CD4-positive, alpha-beta T cell treated with Interleukin-17A for 4 hours (primary cell): ENCODE data around the gene HOMER1.

Source experiments
- DNase-seq: peaks from one replicate; pipeline ENCODE4 v3.0.0-alpha.2; 2020; ENCODE audit warnings: mixed read lengths

HOMER1 gene

DNA sequence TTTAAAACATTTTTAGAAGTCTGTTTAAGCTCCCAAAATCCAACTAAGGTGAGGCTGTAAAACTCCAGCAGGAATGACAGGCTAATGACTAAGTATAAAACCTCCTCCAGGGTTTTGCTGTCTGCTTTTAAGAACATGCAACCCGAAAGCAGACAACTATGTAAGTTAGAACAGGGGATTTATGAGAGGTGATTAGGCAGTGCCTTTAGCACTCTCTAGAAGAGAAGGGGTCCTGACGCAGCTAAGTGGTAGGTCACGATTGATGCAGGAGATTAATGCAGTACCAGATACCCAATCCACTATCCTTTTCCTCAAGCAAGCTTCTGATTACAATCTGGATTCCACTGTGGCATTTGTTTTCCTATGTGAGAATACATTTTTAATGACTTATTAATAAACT is 25.9 kb downstream of the HOMER1 start:
- no peak for DNase-seq

DNA sequence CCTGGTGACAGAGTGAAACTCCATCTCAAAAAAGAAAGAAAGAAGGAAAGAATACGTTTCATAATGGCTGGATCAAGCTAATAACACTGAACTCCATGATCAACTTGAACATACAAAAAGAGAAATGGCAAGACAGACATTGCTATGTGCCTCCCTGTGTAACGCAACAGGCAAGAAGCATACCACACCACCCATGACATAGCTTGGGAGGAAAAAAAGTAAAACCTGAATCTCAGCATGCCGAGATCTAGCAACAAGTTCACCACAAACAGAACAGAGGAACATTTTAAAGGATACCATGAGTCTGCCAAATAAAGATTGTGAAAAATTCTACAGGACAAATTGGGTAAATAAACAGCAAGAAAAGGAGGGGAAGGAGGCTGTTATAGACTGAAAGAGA is 26.7 kb downstream of the HOMER1 start:
- DNase-seq, result no peak

DNA sequence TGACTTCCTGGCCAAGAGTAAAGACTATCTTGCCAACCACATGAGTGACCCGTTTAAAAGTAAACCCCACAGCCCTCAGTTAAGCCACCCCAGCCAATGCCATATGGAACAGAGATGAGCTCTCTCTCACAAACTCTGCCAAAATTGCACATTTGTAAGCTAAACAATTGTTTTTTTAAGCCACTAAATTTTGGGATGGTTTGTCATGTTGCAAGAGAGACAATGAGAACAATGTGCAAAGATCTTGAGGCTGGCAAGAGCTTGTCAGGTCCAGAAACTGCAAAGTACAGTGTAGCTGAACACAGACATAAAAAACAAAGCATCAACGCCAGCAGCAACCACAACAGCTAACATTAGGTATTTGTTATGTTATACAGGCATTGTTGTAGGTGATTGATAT is 27.8 kb downstream of the HOMER1 start:
- no peak for DNase-seq

DNA sequence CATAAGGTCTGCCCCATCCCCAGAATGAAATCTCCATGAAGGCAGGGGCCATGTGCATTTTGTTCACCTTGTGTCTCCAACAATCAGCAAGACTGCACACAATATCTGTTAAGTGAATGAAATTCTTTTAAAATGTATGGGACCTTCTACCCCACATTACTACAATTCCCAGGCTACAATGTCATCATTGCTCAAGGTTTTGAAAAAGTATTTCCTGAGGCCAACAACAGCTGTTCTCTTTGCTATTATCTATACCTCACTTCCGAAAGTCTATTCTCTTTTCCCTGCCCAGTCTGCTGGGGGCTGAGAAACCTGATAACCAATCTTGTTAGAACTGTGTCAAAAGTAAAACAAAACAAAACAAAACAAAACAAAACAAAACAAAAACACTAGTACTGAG is 29.2 kb downstream of the HOMER1 start:
- no peak for DNase-seq

DNA sequence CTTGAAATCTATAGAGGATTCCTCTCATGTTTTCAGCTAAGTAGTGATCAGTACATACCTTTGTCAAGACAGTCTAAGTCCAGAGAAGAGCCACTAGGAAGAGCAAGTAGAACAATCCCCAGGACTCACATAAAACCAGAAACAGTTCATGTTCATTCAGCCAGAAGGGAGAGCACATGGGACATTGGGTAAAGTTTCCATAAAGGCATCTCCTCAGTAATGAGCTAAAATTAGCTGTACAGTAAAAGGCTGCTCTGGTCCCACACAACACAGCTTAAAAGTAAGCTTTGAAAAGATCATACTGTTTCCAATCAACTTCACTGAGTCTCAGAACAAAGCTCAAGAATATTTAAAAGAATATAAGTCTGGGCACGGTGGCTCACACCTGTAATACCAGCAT is 32.4 kb downstream of the HOMER1 start:
- DNase-seq, result no peak

DNA sequence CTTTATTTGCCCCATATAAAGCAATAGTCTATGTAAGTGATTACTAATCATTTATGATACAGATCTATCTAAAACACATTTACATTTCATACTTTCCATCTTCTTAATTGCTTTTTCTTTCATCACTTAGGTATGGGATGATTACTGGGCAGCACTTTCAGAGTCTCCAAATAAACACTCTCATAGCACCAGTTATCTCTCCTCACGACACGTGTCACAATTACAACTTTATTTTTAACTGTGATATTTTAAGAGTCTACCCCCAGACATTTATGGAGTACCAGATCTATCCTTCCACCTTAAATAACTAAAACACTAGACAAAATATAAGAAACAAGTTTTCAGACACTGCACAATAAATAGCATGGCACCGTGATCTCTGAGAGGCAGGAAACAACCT is 32.9 kb downstream of the HOMER1 start:
- DNase-seq, result no peak

DNA sequence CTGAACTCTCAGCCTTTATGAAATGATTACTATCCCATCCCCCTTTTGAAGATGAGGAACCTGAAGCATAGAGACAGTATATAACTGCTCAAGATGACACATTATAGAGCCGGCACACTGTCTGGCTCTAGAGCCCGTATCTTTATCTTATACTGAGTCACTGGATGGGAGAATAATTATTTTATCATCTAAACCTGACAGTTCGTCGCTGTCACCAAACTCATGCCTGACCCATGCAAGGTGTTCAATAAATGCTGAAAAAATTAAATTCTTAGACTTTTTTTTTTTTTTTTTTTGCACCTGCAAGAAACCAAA is 38.8 kb downstream of the HOMER1 start:
- DNase-seq, result no peak

DNA sequence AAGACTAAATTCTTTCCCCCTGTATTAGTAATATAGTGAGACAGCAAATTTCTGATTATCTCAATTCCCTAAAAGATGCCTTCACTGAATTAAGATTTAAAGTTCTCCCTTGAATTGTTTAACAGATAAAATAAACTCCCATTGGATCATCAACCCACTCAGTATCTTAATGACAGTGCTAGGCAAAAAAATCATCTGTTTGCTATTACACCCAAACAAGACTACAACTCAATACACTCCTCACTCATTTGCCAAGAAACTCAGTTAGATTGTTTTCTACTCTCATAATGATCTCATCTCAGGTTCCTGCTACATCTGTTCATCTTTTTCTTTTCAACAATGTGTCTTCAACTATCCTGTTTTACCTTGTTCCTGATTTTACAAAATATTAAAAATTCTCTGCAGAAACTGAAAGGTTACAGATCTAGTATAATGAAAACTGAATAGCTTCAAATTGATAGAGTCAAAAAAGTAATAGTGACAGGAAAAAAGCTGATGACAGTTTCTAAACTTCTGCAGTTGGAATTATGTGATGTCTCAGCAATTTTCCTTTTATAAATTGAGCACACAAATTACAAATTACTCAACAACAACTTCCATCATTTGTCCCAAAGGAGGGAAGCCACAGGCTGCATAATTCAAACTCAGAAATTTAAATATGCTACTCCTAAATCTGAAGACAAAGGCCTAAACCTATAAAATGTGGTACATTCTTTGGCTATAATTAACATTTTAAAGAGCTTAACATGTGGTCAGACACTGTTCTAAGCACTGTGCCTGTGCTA is 39.4 kb downstream of the HOMER1 start:
- DNase-seq, result no peak

DNA sequence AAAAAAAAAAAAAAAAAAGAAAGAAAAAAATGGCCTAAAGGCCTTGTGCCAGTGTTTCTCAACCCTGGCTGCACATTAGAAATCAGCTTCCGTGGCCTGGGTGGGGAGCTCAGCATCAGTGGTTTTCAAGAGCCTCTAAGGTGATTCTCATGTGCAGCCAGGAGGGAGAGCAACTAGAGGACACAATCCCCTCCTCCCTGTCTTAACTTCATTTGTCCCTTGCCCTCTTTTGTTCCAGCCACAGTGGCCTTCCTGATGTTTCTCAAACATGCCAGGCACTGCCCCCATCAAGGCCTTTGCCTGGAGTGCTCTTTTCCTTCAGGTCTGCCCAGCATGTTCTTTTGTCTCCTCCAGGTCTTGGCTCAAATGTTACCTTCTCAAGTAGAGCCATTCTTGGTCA is 42.4 kb downstream of the HOMER1 start:
- no peak for DNase-seq

DNA sequence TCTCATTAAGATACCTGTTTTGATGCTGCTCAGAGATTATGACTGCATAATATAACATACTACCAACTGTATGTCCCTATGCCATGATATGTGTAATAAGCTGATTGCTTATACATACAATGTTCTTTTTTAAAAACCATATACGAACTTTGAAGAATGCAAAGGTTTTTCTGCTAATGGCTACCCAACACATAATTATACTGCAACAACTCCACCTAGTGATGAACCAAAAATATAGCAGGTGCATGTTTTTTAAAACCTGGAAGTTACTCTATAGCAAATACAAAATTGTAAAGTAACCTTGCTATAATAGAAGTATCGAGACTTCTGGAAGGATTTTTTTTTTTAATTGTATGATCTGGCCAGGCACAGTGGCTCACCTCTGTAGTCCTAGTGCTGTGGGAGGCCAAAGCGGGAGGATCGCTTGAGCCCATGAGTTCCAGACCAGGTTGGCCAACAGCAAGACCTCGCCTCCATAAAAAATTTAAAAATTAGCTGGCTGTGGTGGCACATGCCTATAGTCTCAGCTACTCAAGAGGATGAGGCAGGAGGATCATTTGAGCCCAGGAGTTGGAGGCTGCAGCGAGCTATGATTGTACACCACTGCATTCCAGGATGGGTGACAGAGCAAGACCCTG is 49.1 kb downstream of the HOMER1 start:
- no peak for DNase-seq

DNA sequence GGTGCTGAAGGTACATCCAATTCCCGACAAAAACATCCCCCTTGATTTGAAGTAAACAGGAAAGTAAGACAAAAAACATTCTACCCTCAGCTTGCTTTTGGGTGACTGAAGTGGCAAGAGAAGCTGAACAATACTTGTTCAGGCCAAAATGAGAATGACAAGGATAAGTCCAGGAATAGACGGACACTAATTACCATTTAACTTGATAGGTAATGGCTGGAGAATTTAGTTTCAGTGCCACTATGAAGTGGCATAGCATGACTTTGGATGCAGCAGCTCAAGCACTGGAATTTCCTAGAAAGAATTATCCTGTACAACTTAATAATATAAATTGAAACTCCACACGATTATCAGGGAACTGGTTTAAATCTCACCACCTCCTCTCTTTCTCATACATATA is 49.7 kb downstream of the HOMER1 start:
- DNase-seq, result no peak

DNA sequence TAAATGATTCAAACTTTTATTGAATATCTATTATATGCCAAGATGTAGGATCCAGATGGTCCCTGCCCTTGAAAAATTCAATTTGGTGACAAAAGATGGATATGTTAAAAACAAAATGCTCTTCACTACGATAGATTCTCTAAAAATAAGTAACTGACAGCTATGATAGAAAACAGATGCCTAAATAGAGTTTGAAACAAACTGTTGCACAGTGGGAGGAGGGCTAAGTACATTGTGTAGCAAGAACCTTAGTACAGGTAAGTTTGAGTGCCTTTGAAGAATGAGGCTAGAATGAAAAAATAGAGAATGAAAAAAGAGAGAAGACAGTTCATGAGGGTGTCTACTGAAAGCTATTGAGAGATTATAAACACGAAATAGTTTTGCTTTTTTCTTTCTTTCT is 54.3 kb downstream of the HOMER1 start:
- no peak for DNase-seq

DNA sequence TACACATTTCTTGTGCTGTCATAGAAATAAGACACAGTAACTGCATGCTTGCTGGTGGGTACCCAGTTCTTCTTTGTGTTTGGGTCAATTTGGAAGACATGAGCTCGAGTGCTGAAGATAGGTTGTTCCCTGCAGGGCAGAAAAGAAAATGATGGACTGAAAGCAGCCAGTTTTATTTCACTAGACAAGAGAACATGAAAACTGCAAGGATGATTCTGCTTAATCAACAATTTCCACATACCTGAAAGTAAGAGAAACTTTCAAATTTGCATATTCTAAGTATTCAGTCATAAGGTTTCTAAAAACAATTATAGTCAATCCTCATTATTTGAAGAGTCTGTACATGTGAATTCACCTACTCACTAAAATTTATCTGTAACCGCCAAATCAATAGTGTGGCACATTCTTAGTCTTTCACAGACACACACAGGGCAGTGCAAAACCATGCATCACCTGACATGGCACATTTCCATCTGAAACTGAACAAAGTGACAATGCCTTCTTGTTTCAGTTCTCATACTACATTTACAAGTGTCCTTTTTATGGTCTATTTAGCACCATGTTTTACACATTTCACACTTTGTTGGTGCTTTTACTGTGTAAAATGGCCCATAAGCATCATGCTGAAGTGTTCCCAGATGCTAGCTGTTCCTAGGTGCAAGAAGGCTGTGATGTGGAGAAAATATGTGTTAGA is 56.9 kb downstream of the HOMER1 start:
- no peak for DNase-seq

DNA sequence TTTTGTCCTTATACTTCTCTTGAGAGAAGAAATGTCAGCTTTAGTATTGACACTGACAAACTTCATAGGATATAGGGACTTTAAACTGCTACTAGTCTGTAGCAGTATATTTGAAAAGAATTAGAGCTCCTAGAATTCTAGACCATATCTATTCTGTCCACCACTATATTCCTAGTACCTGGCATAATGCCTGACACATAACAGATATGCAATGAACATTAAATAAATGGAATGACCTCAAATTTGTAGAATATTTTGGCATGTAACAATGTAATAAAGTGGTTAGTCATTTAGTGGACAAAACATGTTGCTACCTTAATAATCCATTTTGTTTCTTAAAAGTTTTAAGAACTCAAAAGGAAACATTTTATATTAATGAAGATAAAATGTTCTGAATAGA is 57.5 kb downstream of the HOMER1 start:
- DNase-seq, result no peak

DNA sequence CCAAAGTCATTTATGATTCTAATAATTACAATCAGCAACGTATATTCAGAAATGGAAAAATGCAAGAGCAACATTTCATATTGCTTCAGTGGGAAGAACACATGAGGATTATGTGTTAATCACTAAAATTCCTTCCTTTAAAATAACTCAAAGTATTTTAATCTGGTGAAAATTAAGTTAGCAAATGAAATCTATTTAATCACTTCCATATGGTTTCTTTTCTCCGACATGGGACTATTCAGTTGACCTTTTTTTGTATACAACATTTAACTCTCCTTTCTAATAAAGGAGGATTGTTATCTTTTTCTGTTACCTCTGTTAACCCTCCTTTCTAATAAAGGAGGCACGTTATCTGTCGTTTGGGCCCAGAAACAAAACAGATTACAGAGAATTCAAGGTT is 59.9 kb downstream of the HOMER1 start:
- DNase-seq, result no peak

DNA sequence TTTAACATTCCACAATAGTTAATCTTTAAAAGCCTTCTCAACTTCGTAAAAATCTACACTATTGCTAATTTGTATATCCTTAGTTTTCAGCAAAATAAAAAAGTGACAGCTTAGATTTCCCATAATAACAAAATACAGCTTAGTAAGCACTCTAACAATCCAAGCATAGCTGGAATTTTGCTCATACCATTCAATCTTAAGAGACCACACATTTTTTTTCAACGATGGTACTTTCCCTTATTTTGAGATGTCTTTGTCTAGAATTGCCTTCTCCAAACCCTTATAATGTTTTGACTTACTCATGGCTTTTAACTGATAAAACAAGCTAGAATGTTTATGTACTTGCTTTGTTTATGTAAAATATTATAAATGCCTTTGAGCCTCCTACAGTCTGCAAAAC is 65.6 kb downstream of the HOMER1 start:
- no peak for DNase-seq

DNA sequence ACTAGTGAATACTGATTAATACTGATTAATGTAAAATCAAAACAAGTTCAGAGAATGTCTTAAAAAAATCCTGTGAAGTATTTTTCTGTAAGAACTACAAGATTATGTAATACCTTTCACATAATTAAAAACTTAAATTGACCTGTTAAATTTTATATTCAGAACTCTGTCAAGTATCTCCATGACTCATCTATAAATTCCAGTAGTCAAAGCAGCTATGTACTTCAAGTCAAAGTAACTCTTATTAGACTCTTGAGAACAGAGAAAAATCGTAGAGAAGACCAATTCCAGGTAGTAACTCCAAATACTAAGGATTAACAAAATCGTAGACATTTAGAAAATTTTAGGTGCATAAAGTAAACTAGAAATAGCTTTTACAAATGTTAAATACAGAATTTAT is 77.1 kb downstream of the HOMER1 start:
- DNase-seq, result no peak

DNA sequence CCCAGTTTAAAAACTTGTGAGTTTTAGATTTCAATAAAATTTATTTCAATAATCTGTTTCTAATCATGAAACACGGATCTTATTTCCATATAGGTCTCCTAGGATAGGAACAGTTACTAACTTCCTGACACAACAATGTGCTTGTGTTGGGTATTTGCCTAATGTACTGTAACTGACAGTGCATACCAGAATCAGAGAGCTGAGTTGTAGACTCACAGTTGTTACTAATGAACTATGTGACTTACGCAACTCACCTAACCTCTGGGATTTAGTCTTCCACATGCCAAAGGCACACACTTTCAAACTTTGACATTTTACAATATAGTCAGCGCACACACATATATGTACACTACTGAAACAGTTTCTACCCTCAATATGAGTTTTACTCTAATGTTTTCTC is 77.7 kb downstream of the HOMER1 start:
- DNase-seq, result no peak

DNA sequence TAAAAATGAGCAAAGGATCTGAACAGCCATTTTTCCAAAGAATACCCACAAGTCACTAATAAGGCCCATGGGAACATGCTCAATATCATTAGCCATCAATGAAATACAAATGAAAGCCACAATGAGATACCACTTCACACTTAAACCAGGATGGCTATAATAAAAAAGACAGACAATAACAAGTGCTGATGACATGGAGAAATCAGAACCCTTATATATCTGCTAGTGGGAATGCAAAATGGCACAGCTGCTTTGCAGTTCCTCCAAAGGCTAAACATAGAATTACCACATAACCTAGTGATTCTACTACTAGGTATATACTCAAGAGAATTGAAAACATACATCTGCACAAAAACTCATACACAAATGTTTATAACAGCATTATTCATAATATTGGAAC is 83.7 kb downstream of the HOMER1 start:
- DNase-seq, result no peak

DNA sequence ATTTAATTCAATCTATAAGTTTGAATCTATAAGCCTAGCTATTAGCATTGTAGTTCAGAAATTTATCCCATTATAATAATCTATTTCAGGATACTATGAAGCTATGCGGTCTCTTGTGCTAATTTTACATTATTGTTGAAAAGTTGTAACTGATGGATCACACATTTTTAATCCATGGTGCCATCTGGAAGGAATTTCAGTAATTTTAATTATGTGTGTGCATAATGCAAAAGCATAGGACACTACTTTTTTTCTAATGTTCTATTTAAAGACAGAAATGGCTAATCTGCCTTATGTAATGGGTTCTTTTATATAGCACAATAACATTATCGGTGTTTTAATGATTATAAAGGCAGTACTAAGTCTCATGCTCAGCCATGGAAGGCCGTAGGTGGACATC is 90.6 kb downstream of the HOMER1 start:
- DNase-seq, result no peak

DNA sequence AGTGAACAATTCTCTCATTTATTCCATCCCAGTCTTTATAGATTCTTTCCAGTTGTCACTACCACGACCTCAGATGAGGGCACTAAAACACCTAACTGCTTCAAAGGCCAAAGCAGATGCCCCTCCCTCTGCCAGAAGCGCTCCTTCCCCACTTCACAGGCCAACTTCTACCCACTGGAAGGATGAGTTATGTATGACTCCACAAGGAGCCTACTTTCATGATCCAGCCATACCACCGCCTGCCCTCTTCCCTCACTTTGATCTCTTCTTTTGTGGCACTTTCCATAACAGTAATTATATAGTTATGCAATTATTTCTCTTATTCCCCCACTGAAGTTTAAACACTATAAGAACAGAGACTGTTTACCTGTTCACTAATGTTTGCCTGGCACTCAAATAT is 93.7 kb downstream of the HOMER1 start:
- DNase-seq, result no peak

DNA sequence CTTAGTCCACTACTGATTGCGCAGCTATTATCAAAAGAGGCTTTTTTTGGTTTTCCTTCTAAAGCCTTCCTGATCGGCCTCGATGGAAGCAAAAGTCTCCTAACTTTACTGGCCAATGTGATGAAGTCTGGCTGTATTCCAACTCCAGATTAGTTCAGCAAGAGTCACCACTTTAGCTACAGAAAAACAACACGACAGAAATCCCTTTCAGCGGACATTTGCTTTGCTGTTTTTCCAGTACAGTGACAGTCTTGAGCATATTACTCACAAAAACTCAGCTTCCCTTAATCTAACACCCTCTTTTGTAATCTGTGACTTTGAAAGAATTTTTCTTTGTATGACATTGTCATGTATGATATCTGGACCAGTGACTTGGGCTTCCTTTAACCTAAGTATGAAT is 95.7 kb downstream of the HOMER1 start:
- no peak for DNase-seq

DNA sequence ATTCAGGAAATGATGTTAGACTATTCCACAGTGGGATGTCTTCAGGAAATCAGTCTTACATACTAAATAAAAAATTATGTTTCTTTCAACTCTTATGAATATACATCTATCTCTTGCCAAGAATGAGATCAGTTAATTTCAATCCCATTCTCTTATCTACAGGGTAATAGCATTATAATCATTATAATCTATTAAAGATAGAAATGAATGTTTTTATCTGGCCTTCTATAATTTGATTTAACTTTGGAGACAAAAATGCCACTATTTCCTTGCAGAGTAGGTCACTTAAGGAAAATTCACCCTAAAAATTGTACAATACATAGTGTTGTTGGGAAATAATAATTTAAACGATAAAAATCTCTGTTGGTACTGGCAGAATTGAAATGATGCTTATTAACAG is 96.4 kb downstream of the HOMER1 start:
- no peak for DNase-seq

DNA sequence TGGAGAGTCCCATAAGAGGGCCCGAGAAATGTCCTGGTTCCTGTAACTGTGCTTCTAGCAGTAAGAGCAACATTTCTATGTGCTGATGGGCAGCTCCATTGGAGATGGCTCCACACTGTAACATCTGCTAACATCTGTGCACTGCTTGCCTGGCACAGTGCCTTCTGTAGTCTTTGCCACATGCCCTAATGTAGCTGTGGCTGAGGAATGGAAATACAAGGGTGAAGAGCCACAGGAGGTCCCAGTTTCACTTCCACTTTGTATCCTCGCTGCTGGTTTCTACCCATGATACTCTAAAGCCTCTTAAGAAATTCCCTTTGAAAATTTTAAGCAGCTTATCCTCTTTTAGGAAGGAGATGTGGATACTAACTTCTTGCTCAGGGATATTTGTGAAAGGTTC is 97.4 kb downstream of the HOMER1 start:
- no peak for DNase-seq

DNA sequence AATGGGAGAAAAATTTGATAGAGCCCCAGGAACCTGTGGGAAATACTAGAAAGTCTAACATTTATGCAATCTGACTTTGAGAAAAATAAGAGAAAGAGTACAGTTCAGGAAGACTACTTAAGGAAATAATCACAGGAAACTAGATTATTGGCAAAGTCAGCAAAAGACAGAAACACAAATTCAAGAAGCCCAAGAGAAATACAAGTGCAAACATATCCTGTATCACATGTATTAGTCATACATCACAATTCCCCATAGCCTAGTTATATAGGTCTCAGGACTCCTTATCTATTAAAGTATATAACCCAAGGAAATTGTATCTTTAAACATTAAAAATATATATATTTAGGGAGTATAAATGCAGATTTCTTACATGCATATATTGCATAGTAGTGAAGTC is 100.8 kb downstream of the HOMER1 start:
- no peak for DNase-seq
